H9 (cell line): ENCODE data around the gene WFS1. TPM values are rescaled to one million over a fixed set of nuclear protein-coding genes. Genes with fewer than 3 reads are reported as not detected.

Source experiments
- DNase-seq: peaks from one replicate; pipeline ENCODE4 v3.0.0-alpha.2; 2017
- H2AFZ ChIP-seq: one replicate; pipeline ENCODE4 v1.6.1; 2013; ENCODE audit warnings: mild to moderate bottlenecking, low read length, control low read depth, moderate library complexity
- H2AK5ac ChIP-seq: 2 replicates; pipeline ENCODE4 v1.6.1; 2013; ENCODE audit warnings: low read length, control low read depth, mixed read lengths; ENCODE audit not compliant: insufficient read length
- H2BK120ac ChIP-seq: one replicate; pipeline ENCODE4 v1.6.1; 2013; ENCODE audit warnings: low read depth, mild to moderate bottlenecking, low read length, control low read depth, inconsistent platforms; ENCODE audit not compliant: poor library complexity, severe bottlenecking
- H2BK12ac ChIP-seq: 2 replicates; pipeline ENCODE4 v1.6.1; 2013; ENCODE audit warnings: low read length, control low read depth, mixed read lengths, low read depth; ENCODE audit not compliant: insufficient read length
- H2BK15ac ChIP-seq: 2 replicates; pipeline ENCODE4 v1.6.1; 2013; ENCODE audit warnings: low read depth, low read length, control low read depth
- H2BK20ac ChIP-seq: one replicate; pipeline ENCODE4 v1.6.1; 2013; ENCODE audit warnings: low read depth, mild to moderate bottlenecking, low read length, control low read depth, inconsistent platforms; ENCODE audit not compliant: poor library complexity, severe bottlenecking
- H2BK5ac ChIP-seq: 2 replicates; pipeline ENCODE4 v1.6.1; 2013; ENCODE audit warnings: low read length, control low read depth, mixed read lengths; ENCODE audit not compliant: insufficient read length
- H3K14ac ChIP-seq: 2 replicates; pipeline ENCODE4 v1.6.1; 2013; ENCODE audit warnings: low read length, control low read depth; ENCODE audit not compliant: insufficient read depth
- H3K18ac ChIP-seq: 2 replicates; pipeline ENCODE4 v1.6.1; 2013; ENCODE audit warnings: low read depth, mild to moderate bottlenecking, mixed read lengths, low read length, control low read depth; ENCODE audit not compliant: insufficient read length
- H3K23ac ChIP-seq: 2 replicates; pipeline ENCODE4 v1.6.1; 2013; ENCODE audit warnings: low read length, control low read depth, mixed read lengths, low read depth; ENCODE audit not compliant: insufficient read length
- H3K23me2 ChIP-seq: 2 replicates; pipeline ENCODE4 v1.6.1; 2013; ENCODE audit warnings: low read depth, mild to moderate bottlenecking, mixed read lengths, low read length, control low read depth; ENCODE audit not compliant: insufficient read length, poor library complexity, severe bottlenecking
- H3K27ac ChIP-seq: 2 replicates; pipeline ENCODE4 v1.5.1; 2013; ENCODE audit warnings: low read length, control low read depth, mixed read lengths, low read depth; ENCODE audit not compliant: insufficient read length
- H3K27me3 ChIP-seq: 2 replicates; pipeline ENCODE4 v1.6.1; 2013; ENCODE audit warnings: low read length, control low read depth, inconsistent platforms; ENCODE audit not compliant: insufficient read depth
- H3K4ac ChIP-seq: 2 replicates; pipeline ENCODE4 v1.6.1; 2013; ENCODE audit warnings: low read depth, mild to moderate bottlenecking, control low read depth, inconsistent platforms, low read length, moderate library complexity
- H3K4me1 ChIP-seq: 2 replicates; pipeline ENCODE4 v1.6.1; 2013; ENCODE audit warnings: low read length, control low read depth, inconsistent platforms; ENCODE audit not compliant: insufficient read depth
- H3K4me2 ChIP-seq: 2 replicates; pipeline ENCODE4 v1.6.1; 2013; ENCODE audit warnings: low read length, control low read depth, mixed read lengths; ENCODE audit not compliant: insufficient read length, insufficient read depth
- H3K56ac ChIP-seq: 2 replicates; pipeline ENCODE4 v1.6.1; 2013; ENCODE audit warnings: low read depth, mild to moderate bottlenecking, mixed read lengths, low read length, control low read depth; ENCODE audit not compliant: insufficient read length
- H3K79me1 ChIP-seq: 2 replicates; pipeline ENCODE4 v1.6.1; 2013; ENCODE audit warnings: low read depth, mild to moderate bottlenecking, moderate library complexity, low read length, control low read depth, inconsistent platforms; ENCODE audit not compliant: insufficient read depth, poor library complexity, severe bottlenecking
- H3K79me2 ChIP-seq: 2 replicates; pipeline ENCODE4 v1.6.1; 2013; ENCODE audit warnings: low read length, control low read depth, inconsistent platforms; ENCODE audit not compliant: insufficient read depth
- H3K9ac ChIP-seq: 2 replicates; pipeline ENCODE4 v1.6.1; 2013; ENCODE audit warnings: low read length, control low read depth, mixed read lengths; ENCODE audit not compliant: insufficient read length; ENCODE audit errors: extremely low read depth
- H3K9me3 ChIP-seq: one replicate; pipeline ENCODE4 v1.6.1; 2013; ENCODE audit warnings: low read depth, low read length, inconsistent platforms; ENCODE audit not compliant: control insufficient read depth
- H3T11ph ChIP-seq: one replicate; pipeline ENCODE4 v1.6.1; 2013; ENCODE audit warnings: mild to moderate bottlenecking, low read length, control low read depth, inconsistent platforms
- H4K20me1 ChIP-seq: one replicate; pipeline ENCODE4 v1.6.1; 2013; ENCODE audit not compliant: control insufficient read depth, insufficient read length, insufficient read depth
- H4K5ac ChIP-seq: 2 replicates; pipeline ENCODE4 v1.6.1; 2013; ENCODE audit warnings: low read depth, mild to moderate bottlenecking, mixed read lengths, low read length, control low read depth; ENCODE audit not compliant: insufficient read length
- H4K8ac ChIP-seq: replicated peaks from 2 replicates; pipeline ENCODE4 v1.6.1; 2013; ENCODE audit warnings: low read length, control low read depth, mixed read lengths, low read depth; ENCODE audit not compliant: insufficient read length
- H4K91ac ChIP-seq: 2 replicates; pipeline ENCODE4 v1.6.1; 2013; ENCODE audit warnings: low read depth, mild to moderate bottlenecking, moderate library complexity, mixed read lengths, low read length, control low read depth; ENCODE audit not compliant: insufficient read length
- H3K27ac Mint-ChIP-seq, 3 experiments: 2 replicates in 2 of 3; 3 replicates in 1 of 3; pipeline ENCODE4 v1.8.0; 2020 to 2021; ENCODE audit warnings: mixed read lengths in 3 of 3, mild to moderate bottlenecking in 1 of 3, moderate library complexity in 1 of 3
- H3K27me3 Mint-ChIP-seq: 2 replicates; pipeline ENCODE4 v1.8.0; 2021; ENCODE audit warnings: low read depth, mild to moderate bottlenecking, moderate library complexity, mixed read lengths
- H3K36me3 Mint-ChIP-seq, 3 experiments: 2 replicates in 2 of 3; 3 replicates in 1 of 3; pipeline ENCODE4 v1.8.0; 2020 to 2021; ENCODE audit warnings: low read depth in 3 of 3, mixed read lengths in 3 of 3; ENCODE audit not compliant: insufficient read depth in 1 of 3
- H3K4me1 Mint-ChIP-seq, 2 experiments: 2 replicates each; pipeline ENCODE4 v1.8.0; 2020; ENCODE audit warnings: mixed read lengths in 2 of 2
- H3K4me3 Mint-ChIP-seq, 2 experiments: 2 replicates in 1 of 2; 3 replicates in 1 of 2; pipeline ENCODE4 v1.8.0; 2020 to 2021; ENCODE audit warnings: mild to moderate bottlenecking in 2 of 2, mixed read lengths in 2 of 2, moderate library complexity in 1 of 2
- H3K9me3 Mint-ChIP-seq, 2 experiments: 2 replicates in 1 of 2; 3 replicates in 1 of 2; pipeline ENCODE4 v1.8.0; 2020; ENCODE audit warnings: mild to moderate bottlenecking in 2 of 2, mixed read lengths in 2 of 2, moderate library complexity in 1 of 2
- CTCF ChIP-seq: fragments of 200-600 bp; sonication (generic); conservative IDR thresholded peaks from 3 replicates; pipeline ENCODE4 v1.8.0; 2021; ENCODE audit warnings: antibody characterized with exemption, mild to moderate bottlenecking
- WGBS: extraction: QIAGEN DNeasy Blood & Tissue Kit; methylation state at CpG from one replicate; pipeline ENCODE4 v1.1.7; 2013; ENCODE audit warnings: missing lambda C conversion rate, low lambda C conversion rate, mixed read lengths; ENCODE audit not compliant: insufficient read length; ENCODE audit errors: extremely low coverage; 5-methylcytosine and 5-hydroxymethylcytosine counted together
- total RNA-seq: library from RNA; stranded (reverse); gene quantifications from 2 replicates; pipeline ENCODE4 v1.2.1, GENCODE V29; 2021

Gene WFS1
- total RNA-seq, 1 experiment from 2014 or later = 18.9 TPM

- peak; percentile 18 for DNase-seq
- H3K4me1 Mint-ChIP-seq = peaks cover 3 to 20% of the 10 kb centered on the region in 2 experiments; a peak in 2 of 4 replicates
- no CpG with 5 or more reads among the region's 7 CpGs for WGBS
These were observed 40.6 kb upstream of the WFS1 start for GRCh38 chr4:6229095-6229494.

More at GRCh38 chr4:6229095-6229494, 40.6 kb upstream of the WFS1 start:
- no peaks in the 10 kb centered on the region for H3K36me3 Mint-ChIP-seq
- Histone ChIP-seq H4K91ac (no peak overlapping the region), H3K27me3 (no peaks in the 10 kb centered on the region), H4K8ac (no peak overlapping the region), H3K18ac (no peak overlapping the region), H3K27ac (no peak overlapping the region), H4K20me1 (no peaks in the 10 kb centered on the region), H2AK5ac (no peak overlapping the region), H3K23ac (no peak overlapping the region), H3K9me3 (no peaks in the 10 kb centered on the region), H2BK15ac (no peak overlapping the region), H3K4me2 (no peak overlapping the region), H2BK5ac (no peak overlapping the region), H3K56ac (no peak overlapping the region), H3K14ac (no peak overlapping the region), H2AFZ (no peak overlapping the region), H2BK12ac (no peak overlapping the region), H4K5ac (no peak overlapping the region), H3K4me1 (no peaks in the 10 kb centered on the region), H3K79me2 (no peaks in the 10 kb centered on the region), H3K79me1 (no peaks in the 10 kb centered on the region), H3K23me2 (no peaks in the 10 kb centered on the region), H3T11ph (no peak overlapping the region), H2BK20ac (no peak overlapping the region), H3K9ac (no peak overlapping the region), H2BK120ac (no peak overlapping the region), H3K4ac (no peak overlapping the region)
- peaks cover 2% of the 10 kb centered on the region; the same call in 1 of the 2 replicates for H3K27me3 Mint-ChIP-seq
- no peaks in the 10 kb centered on the region for H3K9me3 Mint-ChIP-seq
- no peak overlapping the region for H3K4me3 Mint-ChIP-seq
- H3K27ac Mint-ChIP-seq = no peak overlapping the region; a peak in 1 of 7 replicates
- TF ChIP-seq CTCF = no peak
